Neural crest cell (in vitro differentiated cells): Measurements from ENCODE around the gene MRPS24. TPM values are rescaled to one million over a fixed set of nuclear protein-coding genes. Genes with fewer than 3 reads are reported as not detected.
"Not testable (repeated sequence)": the region's sequence is repeated elsewhere in the genome, so short reads cannot be mapped to it uniquely, and the experiment has no call there.

ENCODE experiments used
- DNase-seq: peaks from one replicate; pipeline ENCODE4 v3.0.0; 2021; ENCODE audit warnings: low read depth, mixed read lengths, low spot score
- H3K27ac Mint-ChIP-seq: one replicate; pipeline ENCODE4 v1.8.0; 2021; ENCODE audit warnings: mild to moderate bottlenecking, mixed read lengths; ENCODE audit not compliant: unreplicated experiment
- H3K27me3 Mint-ChIP-seq: 2 replicates; pipeline ENCODE4 v1.8.0; 2021; ENCODE audit warnings: low read depth, mild to moderate bottlenecking, mixed read lengths
- H3K36me3 Mint-ChIP-seq: 2 replicates; pipeline ENCODE4 v1.8.0; 2021; ENCODE audit warnings: low read depth, mild to moderate bottlenecking, mixed read lengths
- H3K4me1 Mint-ChIP-seq: 2 replicates; pipeline ENCODE4 v1.8.0; 2021; ENCODE audit warnings: mixed read lengths
- H3K4me3 Mint-ChIP-seq: one replicate; pipeline ENCODE4 v1.8.0; 2021; ENCODE audit warnings: mild to moderate bottlenecking, mixed read lengths
- H3K9me3 Mint-ChIP-seq: 2 replicates; pipeline ENCODE4 v1.8.0; 2021; ENCODE audit warnings: mixed read lengths
- CTCF ChIP-seq: fragments of 200-600 bp; sonication (generic); conservative IDR thresholded peaks from 2 replicates; pipeline ENCODE4 v1.5.0; 2021; ENCODE audit warnings: antibody characterized with exemption, mild to moderate bottlenecking
- total RNA-seq: library from RNA; stranded (reverse); gene quantifications from 2 replicates; pipeline ENCODE4 v1.2.1, GENCODE V29; 2021

MRPS24 gene
- total RNA-seq, 1 donor from 2014 or later = 109 TPM

- H3K9me3 Mint-ChIP-seq = no peaks in the 10 kb centered on the region
- no peak for TF ChIP-seq CTCF
These were observed 36.1 kb upstream of the MRPS24 start for GRCh38 chr7:43905209-43905946.

GRCh38 chr7:43904533-43905208 is 35.4 kb upstream of the MRPS24 start:
- H3K27me3 Mint-ChIP-seq = no peaks in the 10 kb centered on the region
- no peaks in the 10 kb centered on the region for H3K9me3 Mint-ChIP-seq
- peak overlapping the region; percentile 95 for H3K4me3 Mint-ChIP-seq
- DNase-seq = no peak
- H3K27ac Mint-ChIP-seq = no peak overlapping the region
- TF ChIP-seq CTCF = no peak
- peaks cover 36% of the 10 kb centered on the region for H3K4me1 Mint-ChIP-seq
- no peaks in the 10 kb centered on the region for H3K36me3 Mint-ChIP-seq

More at GRCh38 chr7:43905209-43905946, 36.1 kb upstream of the MRPS24 start:
- Mint-ChIP-seq H3K27me3 (no peaks in the 10 kb centered on the region), H3K4me1 (peaks cover 36% of the 10 kb centered on the region), H3K27ac (peak overlapping the region; percentile 99), H3K36me3 (no peaks in the 10 kb centered on the region), H3K4me3 (peak overlapping the region; percentile 95)
- DNase-seq = no peak

- no peaks in the 10 kb centered on the region for H3K9me3 Mint-ChIP-seq
These were observed 33.3 kb upstream of the MRPS24 start for GRCh38 chr7:43902542-43903054.

GRCh38 chr7:43898571-43898970 is 29.3 kb upstream of the MRPS24 start:
- H3K9me3 Mint-ChIP-seq, H3K36me3 Mint-ChIP-seq, H3K27ac Mint-ChIP-seq, H3K4me3 Mint-ChIP-seq, H3K27me3 Mint-ChIP-seq, DNase-seq: not testable (repeated sequence)
- H3K4me1 Mint-ChIP-seq = peaks cover 17% of the 10 kb centered on the region

More at GRCh38 chr7:43902542-43903054, 33.3 kb upstream of the MRPS24 start:
- no peak overlapping the region for H3K27ac Mint-ChIP-seq
- no peaks in the 10 kb centered on the region for H3K27me3 Mint-ChIP-seq
- no peaks in the 10 kb centered on the region for H3K36me3 Mint-ChIP-seq
- peak overlapping the region; percentile 39 for H3K4me3 Mint-ChIP-seq
- H3K4me1 Mint-ChIP-seq = peaks cover 31% of the 10 kb centered on the region
- no peak for TF ChIP-seq CTCF
- no peak for DNase-seq

- H3K9me3 Mint-ChIP-seq = no peaks in the 10 kb centered on the region
- no peak for DNase-seq
- peaks cover 10% of the 10 kb centered on the region for H3K4me1 Mint-ChIP-seq
- no peak overlapping the region for H3K4me3 Mint-ChIP-seq
- no peak for TF ChIP-seq CTCF
- no peaks in the 10 kb centered on the region for H3K27me3 Mint-ChIP-seq
- H3K27ac Mint-ChIP-seq = no peak overlapping the region
- peaks cover 5% of the 10 kb centered on the region for H3K36me3 Mint-ChIP-seq
These were observed 26.6 kb upstream of the MRPS24 start for GRCh38 chr7:43895847-43896415.
